ENCODE data around the gene ATP2B2.
A peak's percentile ranks its signal among the peaks of the same experiment; 100 is the strongest.

The ATP2B2 gene

GRCh38 chr3:10357095-10357494 is 148.3 kb downstream of the ATP2B2 start:
- no peak for DNase-seq

GRCh38 chr3:10356461-10356981 is 148.9 kb downstream of the ATP2B2 start:
- DNase-seq, result no peak

GRCh38 chr3:10354361-10355015 is 150.9 kb downstream of the ATP2B2 start:
- DNase-seq, result no peak

- DNase-seq, result no peak
Measured at GRCh38 chr3:10353661-10354360, 151.6 kb downstream of the ATP2B2 start.

- no peak for DNase-seq
Measured at GRCh38 chr3:10353160-10353559, 152.2 kb downstream of the ATP2B2 start.

GRCh38 chr3:10352146-10352911 is 153.1 kb downstream of the ATP2B2 start:
- no peak for DNase-seq

GRCh38 chr3:10351013-10351735 is 154.2 kb downstream of the ATP2B2 start:
- DNase-seq, result no peak

- no peak for DNase-seq
Measured at GRCh38 chr3:10350324-10350985, 154.9 kb downstream of the ATP2B2 start.

GRCh38 chr3:10349801-10350200 is 155.6 kb downstream of the ATP2B2 start:
- no peak for DNase-seq

- no peak for DNase-seq
Measured at GRCh38 chr3:10348404-10348721, 157.0 kb downstream of the ATP2B2 start.

GRCh38 chr3:10347648-10348403 is 157.6 kb downstream of the ATP2B2 start:
- DNase-seq, result no peak

- DNase-seq, result no peak
Measured at GRCh38 chr3:10345911-10346310, 159.5 kb downstream of the ATP2B2 start.

GRCh38 chr3:10344944-10345575 is 160.3 kb downstream of the ATP2B2 start:
- DNase-seq, result no peak

GRCh38 chr3:10344147-10344943 is 161.0 kb downstream of the ATP2B2 start:
- peak; percentile 65 to 74 for DNase-seq

GRCh38 chr3:10343526-10343925 is 161.9 kb downstream of the ATP2B2 start:
- DNase-seq, result no peak

- DNase-seq, result no peak
Measured at GRCh38 chr3:10342781-10343180, 162.6 kb downstream of the ATP2B2 start.

GRCh38 chr3:10341901-10342398 is 163.4 kb downstream of the ATP2B2 start:
- no peak for DNase-seq

GRCh38 chr3:10340476-10340875 is 164.9 kb downstream of the ATP2B2 start:
- no peak for DNase-seq

- DNase-seq, result no peak
Measured at GRCh38 chr3:10340046-10340445, 165.3 kb downstream of the ATP2B2 start.

- no peak for DNase-seq
Measured at GRCh38 chr3:10339376-10339955, 165.9 kb downstream of the ATP2B2 start.
